ENCODE results near the gene OVAAL.

OVAAL gene

GRCh38 chr1:180609643-180610555 lies 51.1 kb downstream of the OVAAL start:
- in situ Hi-C loops (cut with MboI; ENCODE audit: low pct_unique_long_range_greater_than_20kb, low sequenced_read_pairs, unreplicated experiment) = no loop called here
- TF ChIP-seq CTCF (IDR thresholded peaks at IDR 0.05; ENCODE audit: extremely low read depth, insufficient read depth, missing control alignments) = no peak
- DNase-seq (ENCODE audit: low spot score) = no peak

GRCh38 chr1:180610556-180611015 lies 51.8 kb downstream of the OVAAL start:
- TF ChIP-seq CTCF (IDR thresholded peaks at IDR 0.05; ENCODE audit: extremely low read depth, insufficient read depth, missing control alignments) = no peak
- in situ Hi-C loops (cut with MboI; ENCODE audit: low pct_unique_long_range_greater_than_20kb, low sequenced_read_pairs, unreplicated experiment) = no loop called here
- DNase-seq (ENCODE audit: low spot score) = no peak

GRCh38 chr1:180611016-180611930 lies 52.5 kb downstream of the OVAAL start:
- no peak for DNase-seq (ENCODE audit: low spot score)
- TF ChIP-seq CTCF (IDR thresholded peaks at IDR 0.05; ENCODE audit: extremely low read depth, insufficient read depth, missing control alignments) = no peak
- in situ Hi-C loops (cut with MboI; ENCODE audit: low pct_unique_long_range_greater_than_20kb, low sequenced_read_pairs, unreplicated experiment) = no loop called here

GRCh38 chr1:180612632-180613031 lies 53.9 kb downstream of the OVAAL start:
- no peak for DNase-seq (ENCODE audit: low spot score)
- no peak for TF ChIP-seq CTCF (IDR thresholded peaks at IDR 0.05; ENCODE audit: extremely low read depth, insufficient read depth, missing control alignments)
- in situ Hi-C loops (cut with MboI; ENCODE audit: low pct_unique_long_range_greater_than_20kb, low sequenced_read_pairs, unreplicated experiment) = no loop called here

- DNase-seq (ENCODE audit: low spot score) = no peak
- TF ChIP-seq CTCF (IDR thresholded peaks at IDR 0.05; ENCODE audit: extremely low read depth, insufficient read depth, missing control alignments) = no peak
- in situ Hi-C loops (cut with MboI; ENCODE audit: low pct_unique_long_range_greater_than_20kb, low sequenced_read_pairs, unreplicated experiment) = no loop called here
These were observed 56.0 kb downstream of the OVAAL start for GRCh38 chr1:180614730-180615129.

GRCh38 chr1:180615493-180616290 lies 56.9 kb downstream of the OVAAL start:
- in situ Hi-C loops (cut with MboI; ENCODE audit: low pct_unique_long_range_greater_than_20kb, low sequenced_read_pairs, unreplicated experiment) = no loop called here
- no peak for TF ChIP-seq CTCF (IDR thresholded peaks at IDR 0.05; ENCODE audit: extremely low read depth, insufficient read depth, missing control alignments)

More at GRCh38 chr1:180615493-180616290, 56.9 kb downstream of the OVAAL start:
- no peak for DNase-seq (ENCODE audit: low spot score)

Measured in GM13977 (cell line).